ENCODE results near the gene PPP1R15B.

GRCh38 chr1:204367193-204367858 is 44.3 kb downstream of the PPP1R15B start:
- no peak for TF ChIP-seq CTCF (IDR thresholded peaks at IDR 0.05)
- no peak for TF ChIP-seq POLR2A (IDR thresholded peaks at IDR 0.05)
